Measurements from ENCODE around the gene TRIM50.
"Not testable (repeated sequence)": the region's sequence is repeated elsewhere in the genome, so short reads cannot be mapped to it uniquely, and the experiment has no call there.

The TRIM50 gene

GRCh38 chr7:73323434-73324080 is 4.3 kb downstream of the TRIM50 start:
- H3K36me3 ChIP-seq; H3K27me3 ChIP-seq; H3K9me3 ChIP-seq (replicated peaks in 1 of 11); H4K20me1 ChIP-seq: not testable (repeated sequence)
- Histone ChIP-seq H3K4me3 (peak overlapping the region in 6 of 10 experiments; percentile 30 to 55 (median 46); a peak in 10 of 20 replicates), H3K27ac (peak overlapping the region in 2 of 11 experiments; percentile 15 to 47; a peak in 2 of 22 replicates), H3K9ac (peak overlapping the region in 6 of 11 experiments; percentile 23 to 57 (median 44); a peak in 7 of 22 replicates), H3K4me1 (peaks cover 14 to 29% (median 18%) of the 10 kb centered on the region in 10 experiments), H3K4me2 (peak overlapping the region; percentile 73 to 91 (median 84))

- peaks cover 14 to 29% (median 17%) of the 10 kb centered on the region in 10 experiments for H3K4me1 ChIP-seq
- H4K20me1 ChIP-seq; H3K4me2 ChIP-seq; H3K4me3 ChIP-seq; H3K27ac ChIP-seq; H3K9me3 ChIP-seq (replicated peaks in 1 of 11); H3K36me3 ChIP-seq; H3K9ac ChIP-seq; H3K27me3 ChIP-seq: not testable (repeated sequence)
Observed at GRCh38 chr7:73320009-73320408, 7.9 kb downstream of the TRIM50 start.

- Histone ChIP-seq H3K9ac (0 out of 22 replicates have a peak overlapping the region, but pooled peaks of 1 of the 11 experiments have one; percentile 24), H3K4me1 (peaks cover 11 to 27% (median 14%) of the 10 kb centered on the region in 10 experiments)
- H4K20me1 ChIP-seq; H3K36me3 ChIP-seq; H3K4me3 ChIP-seq; H3K9me3 ChIP-seq (replicated peaks in 1 of 11); H3K4me2 ChIP-seq; H3K27me3 ChIP-seq; H3K27ac ChIP-seq: not testable (repeated sequence)
Observed at GRCh38 chr7:73319541-73319940, 8.3 kb downstream of the TRIM50 start.

GRCh38 chr7:73318656-73319204 is 9.2 kb downstream of the TRIM50 start:
- not testable (repeated sequence) for H3K27ac ChIP-seq; H3K9me3 ChIP-seq (replicated peaks in 1 of 11); H3K4me3 ChIP-seq; H3K27me3 ChIP-seq; H3K9ac ChIP-seq; H3K36me3 ChIP-seq; H4K20me1 ChIP-seq; H3K4me2 ChIP-seq
- peaks cover 2 to 19% (median 6%) of the 10 kb centered on the region in 10 experiments; a peak in 19 of 20 replicates for H3K4me1 ChIP-seq

DNA sequence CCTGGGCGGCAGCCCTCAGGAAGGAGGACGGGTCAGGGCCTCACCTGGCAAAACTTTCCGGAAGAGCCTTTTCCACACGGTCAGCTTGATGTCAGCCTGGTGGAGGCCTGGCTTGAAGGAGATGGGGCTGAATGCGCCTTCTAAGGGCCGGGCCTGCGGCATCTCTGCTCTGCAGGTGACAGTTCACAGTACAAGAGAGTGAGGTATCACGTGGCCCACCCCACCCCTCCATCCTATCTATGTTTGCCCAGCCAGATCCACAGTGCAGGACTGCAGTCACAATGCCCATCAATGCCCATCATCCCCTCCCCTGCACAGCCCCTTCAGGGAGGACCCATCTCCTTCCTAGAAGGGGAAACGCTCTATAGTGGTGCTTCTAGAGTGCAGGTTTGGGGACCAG is 11.4 kb downstream of the TRIM50 start:
- no peak for TF ChIP-seq Cebpa-rat (IDR thresholded peaks at IDR 0.05)
- no peak overlapping the region for H3K9ac ChIP-seq
- no peaks in the 10 kb centered on the region for H3K36me3 ChIP-seq
- no peak overlapping the region for H3K4me3 ChIP-seq
- no peaks in the 10 kb centered on the region for H4K20me1 ChIP-seq
- no peaks in the 10 kb centered on the region for H3K27me3 ChIP-seq
- H3K4me1 ChIP-seq, result peaks cover 0 to 6% (median 0%) of the 10 kb centered on the region in 10 experiments; a peak in 4 of 20 replicates
- H3K4me2 ChIP-seq, result no peak overlapping the region
- no peak overlapping the region for H3K27ac ChIP-seq
- H3K9me3 ChIP-seq (replicated peaks in 1 of 11), result no peaks in the 10 kb centered on the region

DNA sequence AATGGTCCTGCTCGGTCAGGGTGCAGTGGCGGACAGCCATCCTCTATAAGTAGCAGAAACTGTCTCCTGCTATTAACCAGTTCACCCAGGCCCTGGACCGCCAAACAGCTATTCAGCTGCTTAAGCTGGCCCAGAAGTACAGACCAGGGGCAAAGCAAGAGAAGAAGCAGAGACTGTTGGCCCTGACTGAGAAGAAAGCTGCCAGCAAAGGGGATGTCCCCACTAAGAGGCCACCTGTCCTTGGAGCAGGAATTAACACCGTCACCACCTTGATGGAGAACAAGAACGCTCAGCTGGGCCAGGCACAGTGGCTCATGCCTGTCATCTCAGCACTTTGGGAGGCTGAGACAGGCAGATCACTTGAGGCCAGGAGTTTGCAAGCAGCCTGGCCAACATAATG is 13.6 kb downstream of the TRIM50 start:
- no peak overlapping the region for H3K4me2 ChIP-seq
- no peak for TF ChIP-seq Cebpa-rat (IDR thresholded peaks at IDR 0.05)

DNA sequence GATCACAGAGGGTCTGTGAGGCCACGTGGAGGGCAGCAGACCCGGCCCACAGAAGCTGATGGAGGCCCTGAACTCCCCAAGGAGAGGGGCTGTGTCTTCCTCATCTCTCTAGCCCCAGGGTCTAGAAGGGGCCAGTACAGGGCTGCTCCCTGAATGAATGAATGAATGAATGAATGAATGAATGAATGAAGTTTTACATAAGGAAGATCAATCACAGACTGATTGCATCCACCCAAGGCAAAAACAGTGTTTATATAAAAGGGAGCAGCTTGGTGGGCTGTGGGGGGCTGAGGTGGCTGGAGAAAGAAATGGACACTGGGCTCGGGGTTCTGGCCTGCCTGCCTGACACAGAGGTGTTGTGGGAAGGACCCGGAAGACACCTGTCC is 14.4 kb downstream of the TRIM50 start:
- Histone ChIP-seq H3K4me3 (no peak overlapping the region), H4K20me1 (no peaks in the 10 kb centered on the region), H3K4me1 (peaks cover 6 to 11% (median 9%) of the 10 kb centered on the region in 10 experiments), H3K27ac (no peak overlapping the region), H3K4me2 (no peak overlapping the region), H3K27me3 (no peaks in the 10 kb centered on the region), H3K36me3 (no peaks in the 10 kb centered on the region), H3K9me3 (replicated peaks in 1 of 11) (no peaks in the 10 kb centered on the region), H3K9ac (no peak overlapping the region)
- TF ChIP-seq Cebpa-rat (IDR thresholded peaks at IDR 0.05), result no peak

More for the DNA sequence above, 13.6 kb downstream of the TRIM50 start:
- H3K36me3 ChIP-seq, result no peaks in the 10 kb centered on the region
- peaks cover 2 to 5% (median 4%) of the 10 kb centered on the region in 10 experiments for H3K4me1 ChIP-seq
- H3K27me3 ChIP-seq, result no peaks in the 10 kb centered on the region
- H3K4me3 ChIP-seq, result no peak overlapping the region
- H3K27ac ChIP-seq, result no peak overlapping the region
- no peaks in the 10 kb centered on the region for H3K9me3 ChIP-seq (replicated peaks in 1 of 11)
- no peak overlapping the region; a peak in 1 of 22 replicates for H3K9ac ChIP-seq
- no peaks in the 10 kb centered on the region for H4K20me1 ChIP-seq

- Histone ChIP-seq H3K4me1 (peaks cover 7 to 12% (median 10%) of the 10 kb centered on the region in 10 experiments), H3K27me3 (no peaks in the 10 kb centered on the region), H3K9ac (no peak overlapping the region), H3K27ac (no peak overlapping the region), H3K9me3 (replicated peaks in 1 of 11) (no peaks in the 10 kb centered on the region), H3K36me3 (no peaks in the 10 kb centered on the region; a peak in 1 of 22 replicates), H3K4me2 (no peak overlapping the region), H3K4me3 (no peak overlapping the region), H4K20me1 (peaks cover 0 to 1% (median 0%) of the 10 kb centered on the region in 11 experiments; a peak in 1 of 22 replicates)
- TF ChIP-seq Cebpa-rat (IDR thresholded peaks at IDR 0.05), result no peak
Observed at GRCh38 chr7:73312831-73313520, 14.9 kb downstream of the TRIM50 start.

GRCh38 chr7:73311421-73311820 is 16.5 kb downstream of the TRIM50 start:
- peaks cover 20 to 28% (median 25%) of the 10 kb centered on the region in 10 experiments for H3K4me1 ChIP-seq
- H3K36me3 ChIP-seq, result peaks cover 4 to 13% (median 11%) of the 10 kb centered on the region in 11 experiments; a peak in 16 of 22 replicates
- H4K20me1 ChIP-seq, result peaks cover 0 to 12% (median 0%) of the 10 kb centered on the region in 11 experiments; a peak in 3 of 22 replicates
- not testable (repeated sequence) for H3K4me2 ChIP-seq; H3K27me3 ChIP-seq; H3K9ac ChIP-seq; H3K27ac ChIP-seq; H3K4me3 ChIP-seq; H3K9me3 ChIP-seq (replicated peaks in 1 of 11)

All from BLaER1 treated with 17β-estradiol and CSF1 and Interleukin-3, amounts not matched to agents 10 nM and 100 nM (cell line).